ENCODE results near the gene SELENOP.

- TF ChIP-seq CTCF (IDR thresholded peaks at IDR 0.05): no peak
- TF ChIP-seq POLR2A (IDR thresholded peaks at IDR 0.05): no peak
Measured at GRCh38 chr5:42840269-42840668, 28.6 kb upstream of the SELENOP start.

All from uterus (tissue), 2 donors.